NOMO-1 treated with DMSO at 0.1 percent for 48 hours (cell line): ENCODE data around the gene HRK.
"Not testable (repeated sequence)": the region's sequence is repeated elsewhere in the genome, so short reads cannot be mapped to it uniquely, and the experiment has no call there.

Source experiments
- DNase-seq: peaks from one replicate; lab custom pipeline; 2025; ENCODE audit not compliant: unreplicated experiment; lab: John Stamatoyannopoulos, UW

Gene HRK

DNA sequence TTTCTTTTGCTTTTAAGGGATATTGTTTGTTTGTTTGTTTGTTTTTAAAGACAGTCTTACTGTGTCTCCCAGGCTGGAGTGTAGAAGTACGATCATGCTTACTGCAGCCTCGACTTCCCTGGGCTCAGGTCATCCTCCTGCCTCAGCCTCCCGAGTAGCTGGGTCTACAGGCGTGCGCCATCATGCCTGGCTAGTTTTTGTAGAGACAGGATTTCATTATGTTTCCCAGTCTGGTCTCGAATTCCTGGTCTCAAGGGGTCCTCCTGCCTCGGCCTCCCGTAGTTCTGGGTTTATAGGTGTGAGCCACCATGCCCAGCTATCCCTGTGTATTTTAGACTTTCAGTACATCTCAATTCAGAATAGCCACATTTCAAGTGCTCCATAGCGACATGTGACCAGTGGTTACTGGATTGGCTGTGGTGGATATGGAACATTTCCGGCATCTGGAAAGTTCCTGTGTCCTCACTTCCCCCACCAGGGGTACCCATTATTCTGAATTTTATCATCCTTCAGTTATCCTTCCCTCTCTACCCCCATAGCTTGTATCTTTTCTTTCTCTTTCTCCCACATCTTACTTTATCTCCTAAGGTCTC is 61.1 kb downstream of the HRK start:
- DNase-seq = no peak

DNA sequence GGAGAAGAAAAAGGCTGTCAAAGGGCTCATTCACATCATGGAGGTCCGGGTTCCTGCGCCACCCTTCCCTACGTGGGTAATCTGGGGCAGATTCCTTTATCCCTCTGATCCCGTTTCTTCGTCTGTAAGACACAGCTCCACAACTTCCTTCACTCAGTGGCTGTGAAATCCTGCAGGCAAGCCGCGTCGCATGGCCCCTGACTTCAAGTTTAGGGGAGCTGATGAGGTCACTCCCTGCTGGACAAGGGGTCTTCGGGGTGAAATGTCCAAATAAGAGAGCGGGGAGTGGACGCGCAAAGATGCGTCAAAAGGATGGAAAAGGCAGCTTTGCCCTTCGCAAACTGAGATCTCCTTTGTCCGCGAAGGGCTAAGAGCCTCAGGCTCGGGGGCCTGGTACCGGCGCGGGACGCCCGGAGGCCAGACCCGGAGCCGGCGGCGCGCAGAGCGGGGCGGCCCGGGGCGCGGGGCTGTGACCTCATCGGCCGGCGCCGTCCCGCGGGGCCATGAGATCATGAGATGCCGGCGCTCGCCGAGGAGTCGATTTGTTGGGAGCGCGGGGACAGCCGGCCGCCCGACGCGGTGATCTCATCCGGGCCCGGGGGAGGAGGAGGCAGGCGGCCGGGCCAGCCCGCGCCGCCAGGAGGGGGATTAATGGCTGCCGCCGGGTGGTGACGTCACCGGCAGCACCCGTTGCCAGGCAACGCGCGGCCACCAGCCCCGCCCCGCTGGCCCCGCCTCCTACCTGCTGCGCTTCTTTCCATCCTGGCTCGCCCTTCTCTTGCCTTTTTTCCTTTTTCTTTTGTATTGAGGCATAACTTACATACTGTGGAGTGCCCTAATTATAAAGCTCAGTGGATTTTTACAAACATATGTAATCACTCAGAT is 62.1 kb downstream of the HRK start:
- peak; percentile 77 for DNase-seq

DNA sequence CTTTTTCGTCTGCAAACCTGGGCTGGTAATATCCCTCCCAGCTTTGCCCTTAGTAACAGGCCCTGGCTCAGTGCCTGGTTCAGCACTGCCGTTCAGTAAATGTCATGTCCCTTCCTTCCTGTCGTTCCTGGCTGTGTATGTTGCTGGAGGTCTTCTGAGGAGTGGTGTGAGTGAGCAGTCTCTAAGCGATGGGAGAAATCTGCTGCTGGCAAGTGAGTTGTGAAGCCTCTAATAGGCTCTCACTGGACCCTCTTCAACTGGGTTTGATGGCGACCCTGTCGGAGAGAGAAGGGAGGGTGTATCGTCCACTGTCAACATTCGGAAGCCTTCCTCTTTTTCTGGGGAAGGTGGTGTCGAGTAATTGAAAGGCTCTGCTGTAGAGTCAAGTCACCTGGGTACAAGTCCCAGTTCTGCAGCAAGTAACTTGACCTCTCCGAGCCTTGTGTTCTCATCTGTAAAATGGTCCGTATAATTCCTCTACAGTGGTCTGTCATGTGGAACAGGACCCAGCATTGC is 62.8 kb downstream of the HRK start:
- DNase-seq = peak; percentile 46

DNA sequence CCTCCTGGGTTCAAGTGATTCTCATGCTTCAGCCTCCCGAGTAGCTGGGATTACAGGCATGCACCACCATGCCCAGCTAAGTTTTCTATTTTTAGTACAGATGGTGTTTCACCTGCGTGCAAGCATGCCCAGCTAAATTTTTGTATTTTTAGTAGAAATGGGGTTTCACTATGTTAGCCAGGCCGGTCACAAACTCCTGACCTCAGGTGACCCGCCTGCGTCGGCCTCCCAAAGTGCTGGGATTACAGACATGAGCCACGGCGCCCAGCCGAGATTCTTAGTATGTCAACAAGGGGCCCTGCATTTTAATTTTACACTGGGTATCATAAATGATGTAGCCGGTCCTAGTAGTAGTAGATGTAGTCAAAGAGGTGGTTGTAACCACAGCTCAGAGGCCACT is 66.5 kb downstream of the HRK start:
- DNase-seq = not testable (repeated sequence)

DNA sequence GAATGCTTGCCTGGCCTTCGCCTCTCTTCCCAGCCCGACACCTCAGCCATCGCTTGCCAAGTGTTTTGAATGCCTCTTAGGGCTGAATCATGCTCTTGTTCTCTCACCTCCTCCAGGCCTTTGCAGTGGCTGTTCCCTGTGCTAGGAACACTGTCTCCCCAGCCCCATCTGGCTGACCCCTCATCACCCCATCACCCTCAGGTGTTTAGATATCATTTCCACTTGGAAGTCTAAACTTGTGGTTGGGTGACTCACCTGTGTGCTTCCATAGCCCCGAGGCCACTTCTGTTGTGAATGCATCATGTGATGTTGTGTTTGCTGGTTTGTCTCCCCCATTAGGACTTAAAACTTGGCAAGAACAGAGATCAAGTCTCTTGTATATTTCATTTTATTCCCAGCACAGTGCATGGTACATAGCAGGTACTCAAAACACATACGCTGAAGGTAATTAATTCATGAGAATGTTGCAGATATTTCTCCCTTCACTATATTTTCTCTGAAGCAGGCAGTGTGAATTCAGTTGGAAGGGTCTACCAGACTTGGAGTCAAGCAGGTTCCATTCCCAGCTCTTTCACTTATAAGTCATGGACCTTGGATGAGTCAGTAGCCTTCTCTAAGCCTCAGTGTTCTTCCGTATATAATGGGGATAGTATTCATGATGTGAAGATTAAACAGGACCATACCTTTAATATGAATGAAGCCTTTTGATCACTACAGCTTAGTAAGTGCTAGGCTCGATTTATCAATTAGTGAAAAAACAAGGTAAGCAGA is 67.8 kb downstream of the HRK start:
- no peak for DNase-seq

DNA sequence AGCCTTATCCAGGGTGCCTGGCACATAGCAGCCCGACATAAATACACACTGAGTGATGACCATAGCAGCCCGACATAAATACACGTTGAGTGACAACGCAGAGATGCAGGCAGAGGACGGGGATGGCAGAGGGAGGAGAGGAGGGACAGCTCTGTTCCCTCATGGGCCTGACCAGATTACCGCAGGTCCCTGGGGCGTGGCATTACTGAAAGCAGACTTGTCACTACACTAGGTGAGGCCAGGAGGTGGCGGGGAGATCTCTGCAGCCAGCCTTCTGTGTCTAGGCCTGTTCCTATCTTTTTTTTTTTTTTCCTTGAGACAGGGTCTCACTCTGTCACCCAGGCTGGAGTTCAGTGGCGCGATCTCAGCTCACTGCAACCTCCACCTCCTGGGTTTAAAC is 69.0 kb downstream of the HRK start:
- no peak for DNase-seq

DNA sequence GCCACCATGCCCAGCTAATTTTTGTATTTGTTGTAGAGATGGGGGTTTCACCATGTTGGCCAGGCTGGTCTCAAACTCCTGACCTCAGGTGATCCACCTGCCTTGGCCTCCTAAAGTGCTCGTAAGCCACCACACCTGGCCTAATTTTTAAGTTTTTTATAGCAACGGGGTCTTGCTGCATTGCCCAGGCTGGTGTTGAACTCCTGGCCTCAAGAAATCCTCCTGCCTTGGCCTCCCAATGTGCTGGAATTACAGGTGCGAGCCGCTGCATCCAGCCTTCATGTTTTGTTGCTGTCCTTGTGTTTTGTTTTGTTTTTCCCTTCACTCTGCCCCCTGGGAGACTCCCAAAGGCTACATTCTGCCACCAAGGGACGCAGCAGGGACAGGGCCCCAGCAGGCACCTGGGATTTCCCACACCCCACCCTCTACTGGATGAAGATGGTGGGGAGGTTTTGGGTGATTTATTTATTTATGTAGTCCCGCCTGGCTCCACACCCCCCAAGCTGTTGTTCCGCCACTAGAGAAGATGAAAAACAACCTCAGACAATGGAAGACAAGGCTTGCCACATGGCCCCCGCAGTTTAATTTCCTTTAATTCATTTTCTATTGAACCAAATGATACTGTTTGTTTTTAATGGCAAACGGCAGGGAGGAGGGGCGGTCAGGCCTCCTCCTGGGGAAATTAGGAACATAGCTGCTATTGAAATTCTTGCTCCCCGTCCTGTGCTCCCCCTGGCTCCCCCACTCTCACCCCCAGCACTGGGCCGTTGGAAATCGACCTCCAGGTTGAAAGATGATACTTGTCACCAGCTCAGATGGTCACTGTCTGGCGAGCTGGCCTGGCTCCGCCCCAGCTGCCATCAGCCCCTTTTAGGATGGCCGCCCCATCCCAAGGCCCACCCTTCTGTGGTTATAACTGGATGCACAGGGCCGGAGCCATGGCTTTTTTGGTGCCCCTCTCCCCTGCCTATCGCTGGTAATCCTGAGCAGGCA is 72.8 kb downstream of the HRK start:
- no peak for DNase-seq

DNA sequence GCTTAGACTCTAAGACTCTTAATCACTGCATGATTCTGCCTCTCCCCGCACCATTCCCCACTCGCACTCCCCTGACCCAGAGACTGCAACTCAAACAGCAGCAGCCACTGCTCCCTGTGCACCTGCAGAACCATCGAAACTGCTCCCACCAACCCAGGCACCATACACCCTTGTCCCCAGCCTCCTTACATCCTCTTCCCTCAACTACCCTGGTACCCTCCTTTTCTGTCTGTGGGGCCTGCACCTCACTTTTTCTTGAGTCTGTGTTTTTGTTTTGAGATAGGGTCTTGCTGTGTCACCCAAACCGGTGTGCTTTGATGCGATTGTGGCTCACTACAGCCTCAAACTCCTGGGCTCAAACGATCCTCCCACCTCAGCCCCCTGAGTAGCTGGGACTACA is 73.7 kb downstream of the HRK start:
- no peak for DNase-seq

DNA sequence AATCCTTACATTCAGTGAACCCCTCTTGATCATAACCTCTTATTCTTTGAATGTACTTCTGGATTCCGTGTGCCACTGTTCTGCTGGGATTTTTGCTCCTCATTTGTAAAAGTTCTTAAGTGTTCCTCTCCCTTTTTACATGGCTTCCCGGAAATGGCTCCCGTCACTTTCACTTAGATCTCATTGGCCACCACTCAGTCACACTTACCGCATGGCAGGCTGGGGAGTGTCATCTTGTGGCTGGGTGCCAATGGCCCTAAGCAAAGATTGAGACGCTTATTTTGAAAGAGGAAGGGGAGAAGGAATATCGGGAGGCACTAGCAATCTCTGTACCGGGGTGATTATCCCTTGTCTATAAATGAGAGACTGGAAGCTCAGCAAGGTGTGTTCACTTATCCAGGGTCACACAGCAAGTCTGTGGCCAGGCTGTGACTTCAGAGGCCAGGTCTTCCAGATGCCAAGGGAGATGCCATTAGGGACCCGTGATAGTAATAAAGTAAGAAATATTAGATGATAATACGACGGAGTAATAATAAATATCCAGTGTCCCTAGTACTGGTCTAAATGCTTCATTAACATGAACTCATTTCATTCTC is 74.3 kb downstream of the HRK start:
- DNase-seq = no peak
